ENCODE measurements around the gene PXDN.

The PXDN gene

DNA sequence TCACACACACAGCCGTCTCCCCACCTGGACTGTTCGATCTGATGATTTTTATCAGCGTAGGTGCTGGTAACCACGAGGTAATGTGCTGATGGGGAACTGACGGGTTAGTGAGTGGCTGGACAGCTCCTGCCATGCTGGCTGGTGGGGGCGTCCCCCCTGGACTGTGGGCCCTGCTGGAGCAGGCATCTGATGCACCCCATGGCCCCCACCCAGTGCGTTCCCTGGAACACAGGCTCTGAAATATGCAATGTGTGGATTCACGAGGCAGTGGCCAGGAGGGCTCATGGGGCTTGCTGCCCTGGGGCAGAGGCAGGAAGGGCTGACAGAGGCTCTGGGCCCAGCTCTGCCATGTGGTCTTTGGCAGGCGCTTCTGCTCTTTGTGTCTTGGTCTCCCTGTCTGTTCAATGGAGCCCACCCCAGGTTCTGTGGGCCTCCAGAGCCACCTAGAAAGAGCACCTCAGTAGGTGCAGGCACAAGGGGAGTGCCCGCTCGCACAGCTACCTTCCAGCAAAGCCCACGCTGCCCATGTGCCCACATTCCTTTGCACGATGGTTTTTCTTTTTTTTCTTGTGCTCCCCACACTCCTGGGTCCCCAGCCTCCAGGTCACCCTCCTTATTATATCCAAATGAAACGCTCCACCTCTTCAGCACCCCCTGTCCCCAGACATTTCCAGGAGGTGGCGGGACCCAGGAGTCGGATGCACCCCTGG, 10.3 kb upstream of the PXDN start:
- H3K4me3 ChIP-seq (ENCODE audit: low read depth, low read length), result no peak overlapping the region

DNA sequence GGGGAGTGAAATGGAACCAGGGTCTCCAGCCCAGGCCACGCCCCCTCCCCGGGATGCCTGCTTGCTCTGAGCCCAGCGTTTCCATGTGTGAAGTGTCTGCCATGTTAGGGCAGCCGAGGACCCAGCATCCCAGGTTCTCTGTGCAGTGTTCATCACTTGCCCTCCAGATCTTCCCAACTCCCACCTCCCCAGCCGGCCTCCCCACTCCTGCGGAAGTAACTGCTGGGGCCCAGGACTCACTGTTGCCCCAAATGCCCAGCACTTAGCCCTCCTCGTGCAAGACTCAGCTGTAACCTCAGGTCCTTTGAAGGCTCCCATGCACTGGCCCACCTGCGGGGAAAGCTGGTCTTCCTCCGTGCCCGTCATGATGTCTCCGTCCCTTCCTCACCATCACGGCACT, 9.7 kb upstream of the PXDN start:
- no peak overlapping the region for H3K4me3 ChIP-seq (ENCODE audit: low read depth, low read length)

DNA sequence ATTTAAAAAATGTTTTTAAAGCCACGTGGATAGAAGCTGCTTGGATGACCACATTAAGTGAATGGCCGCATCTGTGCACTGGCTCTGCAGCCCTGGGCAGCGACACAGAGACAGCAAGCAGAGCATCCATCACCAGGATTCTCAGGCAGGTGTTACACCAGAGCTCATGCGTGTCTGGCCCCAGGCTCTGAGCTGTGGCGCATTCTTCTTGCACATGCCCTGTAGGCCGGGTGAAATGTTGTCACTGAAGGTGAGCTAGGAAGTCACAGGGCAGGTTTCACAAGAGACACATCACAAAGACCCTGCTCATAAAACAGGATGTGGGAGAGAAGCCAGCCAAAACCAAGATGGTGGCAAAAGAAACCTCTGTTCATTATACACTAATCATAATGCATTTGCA, 8.4 kb upstream of the PXDN start:
- H3K4me3 ChIP-seq (ENCODE audit: low read depth, low read length), result no peak overlapping the region

DNA sequence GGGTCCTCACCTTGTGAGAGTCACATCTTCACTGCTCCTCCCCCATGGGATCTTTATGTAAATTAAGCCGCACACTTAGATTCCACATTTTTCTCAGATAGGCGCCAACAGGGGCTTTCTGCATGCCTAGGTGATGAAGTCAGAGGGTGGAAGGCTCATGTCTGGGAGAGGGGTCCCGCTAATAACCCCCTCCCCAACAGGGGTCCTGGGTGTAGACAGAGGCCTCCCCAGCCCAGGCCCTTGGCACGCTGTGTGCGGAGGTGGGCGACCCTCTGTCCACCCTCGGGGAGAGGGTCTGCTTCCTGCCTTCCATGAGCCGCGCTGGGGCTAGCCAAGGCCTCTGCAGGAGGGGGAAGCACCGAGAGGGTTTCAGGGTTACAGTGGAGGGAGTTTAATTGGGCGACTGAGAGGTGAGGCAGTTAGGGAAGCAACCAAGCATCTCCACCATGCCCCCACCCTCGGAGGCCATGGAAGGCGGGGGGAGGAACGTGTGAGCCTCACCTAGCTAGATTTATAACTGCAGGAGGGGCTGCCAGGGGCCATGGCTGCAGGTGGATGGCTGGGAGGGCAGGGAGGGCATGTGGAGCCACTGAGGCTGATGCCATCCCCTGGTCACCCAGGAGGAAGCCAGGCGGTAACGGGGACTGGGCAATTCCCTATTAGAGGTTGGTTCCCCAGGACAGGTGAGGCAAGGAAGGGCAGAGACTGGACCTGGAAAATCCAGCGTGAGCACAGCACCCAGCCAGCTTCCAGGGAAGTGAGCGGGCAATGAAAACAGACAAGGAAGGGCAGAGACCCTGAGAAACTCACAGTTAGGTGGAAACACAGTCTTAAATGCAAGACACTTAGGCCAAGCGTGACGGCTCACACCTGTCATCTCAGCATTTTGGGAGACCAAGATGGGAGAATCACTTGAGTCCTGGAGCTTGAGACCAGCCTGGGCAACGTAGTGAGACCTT, 7.7 kb upstream of the PXDN start:
- H3K4me3 ChIP-seq (ENCODE audit: low read depth, low read length), result no peak overlapping the region

DNA sequence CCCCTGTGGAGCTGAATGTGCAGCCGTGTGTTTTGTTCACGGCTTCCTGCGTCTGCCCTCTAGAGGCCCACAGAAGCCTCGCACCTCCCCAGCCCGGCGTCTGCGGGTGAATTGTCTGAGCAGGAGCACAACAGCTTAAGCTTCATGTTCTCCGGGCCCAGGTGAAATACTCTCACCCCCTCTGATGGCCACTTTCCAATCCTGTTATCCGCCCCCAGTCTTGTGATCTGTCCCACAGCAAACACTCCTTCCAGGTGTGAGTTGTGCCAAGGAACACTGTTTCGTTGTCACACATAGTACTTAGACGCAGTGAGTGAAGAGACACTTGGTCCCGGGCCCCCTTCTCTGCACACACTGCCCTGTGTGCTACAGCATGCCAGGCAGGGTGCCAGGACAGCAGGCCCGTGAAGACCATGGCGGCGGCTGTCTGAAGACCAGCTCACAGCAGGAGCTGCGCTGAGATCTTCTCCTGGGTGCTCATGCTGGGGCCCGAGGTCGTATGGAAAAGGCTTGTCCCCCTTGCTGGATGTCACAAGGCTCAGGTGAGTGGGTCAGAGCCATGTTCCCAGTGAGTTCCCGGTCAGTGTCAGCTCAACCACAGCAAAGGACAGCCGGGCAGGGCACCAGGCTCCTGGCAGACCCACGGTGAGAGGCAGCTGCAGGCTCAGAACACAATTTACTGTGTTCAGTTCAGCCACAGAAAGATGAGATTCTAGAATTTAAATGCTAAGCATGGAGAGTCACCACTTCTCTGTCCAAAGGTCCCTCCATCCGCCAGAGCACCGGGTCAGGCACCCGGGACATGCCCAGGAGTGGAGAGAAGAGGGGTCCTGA, 6.8 kb upstream of the PXDN start:
- no peak overlapping the region for H3K4me3 ChIP-seq (ENCODE audit: low read depth, low read length)

DNA sequence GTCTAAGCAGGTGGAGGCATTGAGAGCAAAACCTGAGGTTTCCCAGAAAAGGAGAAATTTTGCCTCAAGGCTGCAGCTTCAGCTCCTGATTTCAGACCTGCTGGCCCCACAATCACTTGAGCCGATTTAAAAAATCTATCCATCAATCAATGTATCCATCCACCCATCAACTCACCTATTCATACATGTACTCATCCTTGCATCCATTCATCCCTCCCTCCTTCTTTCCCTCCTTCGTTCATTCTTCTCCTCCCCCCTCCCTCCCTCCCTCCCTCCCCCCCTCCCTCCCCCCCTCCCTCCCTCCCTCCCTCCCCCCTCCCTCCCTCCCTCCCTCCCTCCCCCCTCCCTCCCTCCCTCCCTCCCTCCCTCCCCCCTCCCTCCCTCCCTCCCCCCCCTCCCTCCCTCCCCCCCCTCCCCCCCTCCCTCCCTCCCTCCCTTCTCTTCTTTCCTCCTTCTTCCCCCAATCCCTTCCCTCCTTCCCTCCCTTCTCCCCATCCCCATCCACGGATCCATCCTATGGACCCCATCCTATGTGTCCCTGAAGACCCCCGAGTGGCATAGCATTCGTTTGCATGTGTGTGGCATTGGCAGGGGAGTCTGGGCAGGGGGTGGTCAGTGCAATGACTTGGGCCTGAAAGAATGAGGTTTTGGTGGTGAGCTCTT, 6.1 kb upstream of the PXDN start:
- no peak overlapping the region for H3K4me3 ChIP-seq (ENCODE audit: low read depth, low read length)

DNA sequence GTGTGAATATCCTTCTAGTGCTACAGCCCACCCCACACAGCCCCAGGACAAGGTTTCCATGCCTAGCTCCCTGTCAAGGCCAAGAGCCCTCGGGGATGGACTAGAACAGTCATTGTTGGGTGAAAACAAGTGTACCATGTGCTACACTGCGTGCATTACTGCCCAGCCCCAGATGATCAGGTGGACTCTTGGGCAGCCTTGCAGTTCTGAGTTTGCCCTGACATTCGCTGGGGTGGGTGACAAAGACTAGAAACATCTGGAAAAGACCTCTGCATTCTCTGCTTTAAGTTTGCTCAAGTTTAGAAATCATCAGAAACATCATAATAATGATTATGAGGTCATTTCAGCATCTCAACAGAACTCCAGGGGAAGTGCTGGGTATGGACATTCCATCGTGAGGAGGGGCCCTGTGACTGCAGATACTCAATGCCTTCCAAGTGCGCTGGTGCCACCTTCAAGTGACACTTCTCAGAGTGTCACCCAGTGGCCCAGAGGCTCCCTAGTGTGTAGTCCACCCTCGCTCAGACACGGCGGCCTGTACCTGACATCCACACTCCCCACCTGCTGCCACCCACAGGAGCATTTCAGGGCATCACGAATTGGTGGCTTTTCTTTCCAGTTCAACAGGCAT, 5.3 kb upstream of the PXDN start:
- H3K4me3 ChIP-seq (ENCODE audit: low read depth, low read length), result no peak overlapping the region

DNA sequence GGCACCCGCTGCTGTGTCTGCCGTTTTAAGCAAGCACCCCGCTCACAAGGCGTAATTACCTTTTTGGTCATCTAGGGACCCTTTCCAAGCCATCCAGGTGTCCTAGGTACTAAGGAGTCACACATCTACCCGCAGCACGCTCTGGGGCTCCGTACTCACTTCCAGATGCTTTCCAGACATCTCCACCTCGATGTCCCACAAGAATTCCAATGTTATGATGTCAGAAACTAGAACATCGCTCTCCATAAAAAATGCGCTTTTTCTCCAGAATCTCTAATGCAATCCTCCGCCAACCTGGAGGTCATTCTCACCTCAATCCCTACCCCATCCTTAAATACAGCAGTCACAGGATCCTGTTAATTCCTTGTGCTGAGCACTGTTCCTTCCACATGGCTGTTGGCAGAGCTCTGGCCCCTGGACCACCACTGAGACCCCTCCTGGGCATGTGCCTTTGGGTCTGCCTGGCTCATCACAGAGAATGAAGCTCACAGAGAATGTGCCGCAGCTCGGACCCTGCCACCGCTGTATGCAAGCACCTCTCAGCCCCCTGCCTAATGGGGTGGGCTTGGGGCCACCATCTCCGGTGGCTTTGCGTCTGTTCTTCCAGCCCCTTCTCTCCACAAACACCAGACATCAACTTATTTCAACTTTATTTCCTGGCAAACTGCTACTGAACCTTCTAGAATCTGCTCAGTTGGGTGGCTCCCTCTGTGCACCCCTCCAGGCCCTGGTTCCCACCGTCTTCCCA, 4.6 kb upstream of the PXDN start:
- no peak overlapping the region for H3K4me3 ChIP-seq (ENCODE audit: low read depth, low read length)

GRCh38 chr2:1748176-1748740, 3.9 kb upstream of the PXDN start:
- H3K4me3 ChIP-seq (ENCODE audit: low read depth, low read length), result no peak overlapping the region

DNA sequence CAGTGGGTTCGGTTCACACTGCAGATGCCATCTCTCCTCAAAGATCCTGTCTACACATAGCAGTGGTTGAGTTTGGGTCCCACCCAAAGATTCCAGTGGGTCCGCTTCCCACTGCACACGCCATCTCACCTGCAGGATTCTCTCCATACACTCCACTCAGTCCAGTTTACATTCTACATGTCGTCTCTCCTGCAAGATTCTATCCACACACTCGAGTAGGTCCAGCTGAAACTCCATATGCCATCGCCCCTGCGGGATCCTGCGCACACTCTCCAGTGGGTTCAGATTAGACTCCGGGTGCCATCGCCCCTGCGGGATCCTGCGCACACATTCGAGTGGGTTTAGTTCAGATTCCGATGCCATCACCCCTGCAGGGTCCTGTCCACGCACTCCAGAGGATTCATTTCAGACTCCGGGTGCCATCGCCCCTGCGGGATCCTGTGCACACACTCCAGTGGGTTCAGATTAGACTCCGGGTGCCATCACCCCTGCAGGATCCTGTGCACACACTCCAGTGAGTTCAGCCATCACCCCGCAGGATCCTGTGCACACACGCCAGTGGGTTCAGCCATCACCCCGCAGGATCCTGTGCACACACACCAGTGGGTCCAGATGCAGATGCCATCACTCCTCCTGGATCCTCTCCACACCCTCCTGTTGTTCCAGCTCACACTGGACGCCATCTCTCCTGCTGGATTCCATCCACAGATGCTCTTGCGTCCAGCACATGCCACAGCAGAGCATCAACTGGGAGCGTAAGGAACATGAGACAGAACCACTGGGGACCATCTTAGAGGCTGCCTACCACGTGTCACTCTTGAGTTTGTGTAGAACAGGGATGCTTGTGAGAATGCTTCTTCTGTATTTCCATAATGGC, 3.0 kb upstream of the PXDN start:
- H3K4me3 ChIP-seq (ENCODE audit: low read depth, low read length), result no peak overlapping the region

GRCh38 chr2:1746174-1747064, 2.1 kb upstream of the PXDN start:
- no peak overlapping the region for H3K4me3 ChIP-seq (ENCODE audit: low read depth, low read length)

GRCh38 chr2:1745171-1746023, 1.1 kb upstream of the PXDN start:
- H3K4me3 ChIP-seq (ENCODE audit: low read depth, low read length), result no peak overlapping the region

GRCh38 chr2:1744151-1744445, 217 bp downstream of the PXDN start:
- H3K4me3 ChIP-seq (ENCODE audit: low read depth, low read length), result peak overlapping the region; percentile 72

DNA sequence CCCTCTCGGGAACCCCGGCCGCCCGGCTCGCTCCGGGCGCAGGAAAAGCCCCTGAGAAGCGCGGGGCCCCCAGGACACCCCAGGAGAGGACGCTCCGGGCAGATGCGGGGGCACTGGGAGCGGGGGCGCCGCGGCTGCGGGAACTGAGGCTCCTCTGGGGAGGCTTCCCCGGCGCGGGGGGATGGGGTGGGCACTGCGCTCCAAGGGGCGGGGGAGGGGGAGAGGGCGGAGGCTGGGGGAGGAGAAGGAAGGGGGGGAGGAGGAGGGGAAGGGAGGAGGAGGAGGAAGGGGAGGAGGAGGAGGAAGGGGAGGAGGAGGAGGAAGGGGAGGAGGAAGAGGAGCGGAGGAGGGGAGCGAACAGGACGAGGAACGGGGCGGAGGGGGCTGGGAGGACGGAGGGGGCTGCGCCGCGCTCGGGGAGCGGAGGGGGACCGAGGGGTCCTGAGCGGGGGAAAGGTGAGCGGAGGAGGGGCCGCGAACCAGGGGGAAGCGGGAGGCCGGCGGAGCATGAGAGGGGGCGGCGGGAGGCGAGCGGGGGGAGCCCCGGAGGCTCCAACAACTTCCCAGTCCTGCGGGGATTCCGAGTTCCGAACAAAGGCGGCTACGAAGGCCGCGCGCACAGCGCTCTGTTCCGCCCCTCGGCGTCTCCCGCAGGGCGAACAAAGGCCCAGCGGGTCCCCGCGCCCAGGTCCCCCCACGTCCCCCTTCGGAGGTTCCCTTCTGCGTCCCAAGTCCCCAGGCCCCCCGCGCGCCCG, 742 bp downstream of the PXDN start:
- peak overlapping the region; percentile 73 for H3K4me3 ChIP-seq (ENCODE audit: low read depth, low read length)

- peak overlapping the region; percentile 73 for H3K4me3 ChIP-seq (ENCODE audit: low read depth, low read length)
These were observed 1.5 kb downstream of the PXDN start for GRCh38 chr2:1742681-1743395.

All from iPS-11a (cell line).